GM23248 (cell line): ENCODE measurements around the gene PAPPA2.

Experiments
- EZH2 ChIP-seq: fragments of 200-600 bp; sonication (generic); IDR thresholded peaks from 2 replicates; pipeline ENCODE4 v1.6.1; 2018; ENCODE audit warnings: antibody characterized with exemption, mild to moderate bottlenecking; ENCODE audit not compliant: insufficient read depth, poor library complexity, severe bottlenecking
- EZH2phosphoT487 ChIP-seq: fragments of 200-600 bp; sonication (generic); IDR thresholded peaks from 2 replicates; pipeline ENCODE4 v1.6.1; 2018; ENCODE audit warnings: antibody characterized with exemption, moderate library complexity, mild to moderate bottlenecking, low read depth; ENCODE audit not compliant: insufficient read depth

DNA sequence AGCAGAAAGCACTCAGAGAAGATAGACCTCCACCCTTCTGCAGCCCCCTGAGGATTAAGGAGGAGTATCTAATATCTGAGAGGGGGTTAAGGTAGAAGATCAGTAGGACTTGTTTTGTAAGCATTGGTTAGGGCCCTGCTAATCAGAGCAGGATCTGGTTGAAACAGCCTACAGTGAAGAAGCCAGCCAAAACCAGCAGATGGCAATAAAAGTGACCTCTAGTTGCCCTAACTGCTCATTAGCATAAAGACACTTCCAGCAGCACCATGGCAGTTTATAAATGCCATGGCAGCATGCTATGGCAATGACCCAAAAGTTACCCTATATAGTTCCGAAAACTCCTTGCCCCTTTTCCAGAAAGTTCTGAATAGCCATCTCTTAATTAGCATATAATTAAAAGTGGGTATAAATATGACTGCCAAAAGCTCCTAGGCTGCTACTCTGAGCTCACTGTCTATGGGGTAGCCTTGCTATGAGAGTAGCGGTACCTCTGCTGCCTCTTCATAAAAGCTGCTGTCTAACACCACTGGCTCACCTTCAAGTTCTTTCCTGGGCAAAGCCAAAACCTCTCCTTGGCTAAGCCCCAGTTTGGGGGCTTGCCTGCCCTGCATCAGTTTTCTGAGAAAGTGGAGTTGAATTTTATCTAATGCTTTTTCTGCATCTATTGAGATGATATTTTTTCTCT is 254.2 kb downstream of the PAPPA2 start:
- TF ChIP-seq EZH2phosphoT487 (no peak), EZH2 (no peak)
